NAMALWA (cell line): ENCODE data around the gene WWOX.

ENCODE experiments used
- DNase-seq: peaks from one replicate; pipeline ENCODE4 v3.0.0-alpha.2; 2015; ENCODE audit warnings: low spot score

WWOX gene

GRCh38 chr16:78274771-78275170 lies 175.3 kb downstream of the WWOX start:
- no peak for DNase-seq

- DNase-seq = no peak
Observed at GRCh38 chr16:78275420-78275819, 176.0 kb downstream of the WWOX start.

DNA sequence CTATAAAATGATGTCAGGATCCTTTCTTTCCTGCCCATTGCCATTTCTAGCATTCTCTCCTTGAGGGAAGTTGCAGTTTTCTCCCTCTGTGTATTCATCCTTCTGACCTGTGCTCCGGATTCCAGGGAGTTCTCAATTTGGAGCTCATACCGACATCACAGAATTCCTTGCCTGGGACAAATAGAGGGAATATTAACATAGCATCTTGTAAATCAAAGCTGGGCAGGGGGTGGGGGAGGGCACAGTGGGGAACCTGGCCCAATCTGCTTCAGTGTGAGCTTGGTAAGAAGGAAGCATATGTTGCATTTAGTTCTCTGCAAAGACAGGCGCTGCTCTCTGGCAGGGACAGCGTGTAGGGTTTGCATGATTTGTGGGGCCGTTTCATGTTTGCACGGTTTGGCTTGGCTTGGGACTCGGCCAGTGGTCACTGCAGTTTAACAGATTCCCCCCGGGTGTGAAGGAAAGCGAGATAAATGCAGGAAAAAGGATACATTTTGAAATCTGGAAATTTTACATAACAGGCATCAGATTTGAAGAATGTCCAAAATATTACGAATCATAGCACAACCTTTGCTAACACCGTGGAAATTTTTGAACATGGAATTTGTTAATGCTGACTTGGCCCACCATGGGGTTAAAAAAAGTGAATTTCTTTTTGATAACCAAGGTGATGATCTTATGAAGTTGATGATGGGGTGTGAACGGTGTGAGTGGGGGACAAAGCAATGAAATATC lies 178.0 kb downstream of the WWOX start:
- no peak for DNase-seq

GRCh38 chr16:78278056-78278450 lies 178.6 kb downstream of the WWOX start:
- DNase-seq = no peak

GRCh38 chr16:78281115-78281514 lies 181.7 kb downstream of the WWOX start:
- no peak for DNase-seq

GRCh38 chr16:78283548-78284251 lies 184.2 kb downstream of the WWOX start:
- no peak for DNase-seq

DNA sequence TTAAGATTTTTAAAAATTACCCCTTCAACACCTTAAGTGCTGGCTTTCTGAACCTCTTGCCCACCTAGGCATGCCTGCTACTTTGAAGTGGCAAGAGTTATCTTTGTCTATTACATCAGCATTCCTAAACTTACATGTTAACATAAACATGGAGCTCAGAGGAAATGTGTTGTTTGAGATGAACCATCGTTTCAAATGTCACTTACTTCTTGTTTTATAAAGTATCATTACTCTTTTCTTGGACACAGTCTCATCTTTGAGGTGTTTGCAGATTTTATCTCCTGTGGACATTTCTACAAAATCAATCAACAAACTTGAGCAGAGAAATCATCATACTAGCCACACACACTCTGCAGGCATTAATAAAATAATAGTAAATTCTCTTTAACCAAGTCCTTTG lies 184.9 kb downstream of the WWOX start:
- no peak for DNase-seq

- no peak for DNase-seq
Observed at GRCh38 chr16:78284957-78285434, 185.5 kb downstream of the WWOX start.

GRCh38 chr16:78285437-78285922 lies 186.0 kb downstream of the WWOX start:
- no peak for DNase-seq

DNA sequence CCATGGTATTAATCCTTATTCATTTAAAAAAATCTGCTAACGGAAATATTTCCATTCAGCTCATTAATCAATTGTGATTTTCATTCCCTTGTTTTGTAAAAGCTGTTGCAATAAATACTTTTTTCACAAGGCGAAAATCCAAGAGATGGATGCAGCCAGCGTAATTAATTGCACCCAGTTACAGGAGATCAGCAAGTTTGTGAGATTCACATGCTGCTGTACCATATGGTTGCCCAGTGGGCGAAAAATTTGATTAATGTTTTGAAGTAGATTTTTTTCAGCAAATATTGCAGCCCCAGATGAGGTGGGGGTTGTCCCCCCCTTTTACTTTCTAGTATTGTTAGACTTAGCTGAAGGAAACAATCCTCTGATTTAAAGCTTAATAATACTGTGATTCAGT lies 186.6 kb downstream of the WWOX start:
- no peak for DNase-seq

- no peak for DNase-seq
Observed at GRCh38 chr16:78288888-78289287, 189.4 kb downstream of the WWOX start.

DNA sequence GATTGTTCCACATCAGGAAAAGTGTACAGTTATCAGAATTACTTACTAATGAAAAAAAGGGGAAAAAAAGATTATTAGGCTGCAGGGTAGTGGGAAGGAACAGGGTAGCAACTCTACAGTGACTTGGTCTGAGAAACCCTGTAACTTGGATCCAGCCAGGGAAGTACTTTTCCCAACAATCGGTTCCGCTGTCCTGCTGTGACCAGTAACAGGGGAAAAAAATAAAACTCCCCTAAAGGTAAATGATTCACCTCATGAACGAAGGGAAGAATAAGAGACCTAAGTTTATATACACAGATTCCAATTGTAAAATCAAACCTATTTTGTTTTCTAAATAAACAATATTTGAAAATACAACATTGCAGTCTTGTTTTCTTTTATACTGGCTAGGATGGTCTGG lies 189.9 kb downstream of the WWOX start:
- no peak for DNase-seq

GRCh38 chr16:78289844-78290277 lies 190.4 kb downstream of the WWOX start:
- no peak for DNase-seq

DNA sequence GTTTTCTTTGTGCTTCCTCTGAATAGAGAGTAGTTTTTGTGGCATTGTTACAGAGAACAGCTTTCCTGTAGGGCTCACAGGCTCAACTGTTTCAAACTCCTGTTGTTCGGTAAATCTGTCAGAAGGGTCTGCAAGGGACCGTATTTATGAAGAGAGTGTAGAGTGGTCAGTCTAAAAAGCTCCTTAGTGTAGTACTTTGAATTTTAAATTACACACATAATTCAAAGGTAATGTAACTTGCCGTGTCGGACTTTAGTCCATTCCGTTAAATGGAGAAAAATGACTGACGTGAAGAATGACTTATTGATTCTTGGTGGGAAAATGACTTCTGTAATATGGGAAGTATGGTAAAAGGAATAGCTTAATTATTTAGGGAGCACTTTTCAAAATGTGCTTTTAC lies 190.9 kb downstream of the WWOX start:
- no peak for DNase-seq

DNA sequence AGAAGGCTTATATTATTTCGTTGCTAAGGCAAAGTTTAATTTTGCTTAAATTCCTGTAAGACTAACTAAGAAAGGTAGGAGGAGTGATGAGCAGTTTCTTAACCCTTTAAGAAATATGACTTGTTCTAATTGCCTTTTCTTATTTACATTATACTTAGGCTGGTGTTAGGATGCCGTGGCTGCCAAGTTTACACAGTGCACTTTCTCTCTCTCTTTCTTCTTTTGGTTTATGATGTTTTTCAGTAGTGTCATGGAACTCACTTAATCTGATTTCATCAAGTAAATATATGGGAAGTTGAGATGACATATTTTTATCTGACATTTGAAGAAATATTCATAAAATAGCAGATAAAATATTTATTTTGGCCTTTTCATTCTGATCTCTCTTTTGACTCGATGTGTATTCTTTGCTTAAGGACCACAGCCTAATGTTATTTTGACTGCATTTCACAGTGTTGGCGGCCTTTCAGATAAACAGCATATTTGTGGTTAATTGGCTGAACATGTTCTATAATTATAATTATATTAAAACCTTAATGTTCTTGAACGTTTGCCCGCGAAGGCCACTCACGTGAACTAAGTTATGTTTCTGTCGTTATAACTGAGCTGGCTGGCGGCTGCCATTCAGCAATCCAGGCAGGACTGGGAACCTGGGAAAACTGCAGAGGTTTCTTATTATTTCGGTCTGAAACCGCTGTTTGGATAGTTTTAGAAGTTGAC lies 191.6 kb downstream of the WWOX start:
- no peak for DNase-seq

DNA sequence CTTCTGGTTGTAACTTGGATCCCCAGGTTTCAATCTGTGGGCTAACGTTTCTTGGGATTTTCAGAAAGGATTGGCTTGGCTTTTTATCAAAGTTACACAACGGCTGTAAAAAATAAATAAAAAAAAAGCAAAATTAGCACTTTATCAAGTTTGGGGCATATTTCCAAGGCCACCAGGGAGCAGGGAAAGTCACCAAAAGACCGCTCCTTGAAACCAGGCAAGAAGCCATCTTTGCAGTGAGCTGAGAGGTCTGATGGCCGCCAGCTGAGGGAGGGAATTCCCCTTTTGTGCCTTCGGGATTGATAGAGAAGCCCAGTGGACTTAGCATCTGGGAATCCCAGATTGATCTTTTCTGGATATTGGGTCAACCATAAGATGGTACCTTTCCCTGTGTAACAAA lies 192.2 kb downstream of the WWOX start:
- no peak for DNase-seq

GRCh38 chr16:78292086-78292843 lies 192.8 kb downstream of the WWOX start:
- no peak for DNase-seq

- no peak for DNase-seq
Observed at GRCh38 chr16:78292844-78293380, 193.5 kb downstream of the WWOX start.

DNA sequence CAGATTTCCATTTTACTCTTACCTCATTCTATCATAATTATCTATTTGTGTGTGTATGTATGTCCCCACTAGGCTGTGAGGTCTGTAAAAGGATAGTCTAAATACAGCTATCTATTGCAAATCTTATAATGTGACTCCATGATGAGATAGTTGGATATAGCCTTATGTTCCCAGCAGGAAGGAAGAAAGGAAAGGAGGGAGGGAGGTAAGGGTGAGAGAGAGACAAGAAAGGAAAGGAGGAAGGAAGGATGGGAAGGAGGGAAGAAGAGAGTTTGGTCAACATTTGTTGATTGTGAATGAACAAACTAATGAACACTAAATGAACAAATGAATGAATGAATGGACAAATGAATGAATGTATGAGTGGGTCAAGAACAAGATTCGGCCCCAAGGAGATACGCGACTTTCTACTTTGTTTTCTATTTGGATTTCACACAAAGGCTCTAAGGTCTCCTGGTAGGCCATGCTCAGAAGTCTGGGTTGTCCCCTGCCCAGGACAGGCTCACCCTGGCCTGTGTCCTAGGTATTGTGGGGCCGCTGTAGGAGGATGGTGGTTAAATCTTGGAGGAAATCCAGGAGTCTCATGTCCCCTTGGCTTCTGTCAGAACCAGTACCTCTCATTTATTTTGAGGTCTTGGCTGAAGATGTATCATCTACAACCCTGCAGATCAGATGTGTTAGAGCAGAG lies 195.2 kb downstream of the WWOX start:
- no peak for DNase-seq

DNA sequence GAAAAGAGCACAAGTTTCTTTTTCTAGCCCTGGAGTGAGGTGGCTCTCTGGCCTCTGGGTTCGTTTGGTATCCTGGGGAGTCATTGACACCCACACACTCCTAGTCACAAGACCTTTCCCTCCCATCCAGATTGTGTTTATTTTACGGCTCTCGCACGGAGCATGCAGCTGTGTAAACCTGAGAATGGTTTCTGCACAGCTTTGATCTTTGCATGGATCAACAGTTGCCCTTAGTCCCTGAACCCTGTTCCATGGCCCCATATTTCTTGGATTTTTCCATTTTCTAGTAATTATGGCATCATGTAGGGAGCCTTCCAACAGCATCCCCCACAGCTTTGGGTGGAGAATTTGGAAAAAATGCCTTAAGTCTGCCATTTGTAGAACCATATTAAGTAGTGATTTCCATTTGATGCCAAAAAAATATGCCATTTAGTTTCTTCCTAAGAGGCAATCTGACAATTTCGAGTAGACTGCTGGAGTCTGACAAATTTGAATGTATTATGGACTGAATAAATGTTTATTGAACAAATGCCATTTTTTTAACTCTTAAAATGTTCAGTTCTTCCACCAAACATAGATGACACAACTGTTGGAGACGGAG lies 197.7 kb downstream of the WWOX start:
- no peak for DNase-seq

DNA sequence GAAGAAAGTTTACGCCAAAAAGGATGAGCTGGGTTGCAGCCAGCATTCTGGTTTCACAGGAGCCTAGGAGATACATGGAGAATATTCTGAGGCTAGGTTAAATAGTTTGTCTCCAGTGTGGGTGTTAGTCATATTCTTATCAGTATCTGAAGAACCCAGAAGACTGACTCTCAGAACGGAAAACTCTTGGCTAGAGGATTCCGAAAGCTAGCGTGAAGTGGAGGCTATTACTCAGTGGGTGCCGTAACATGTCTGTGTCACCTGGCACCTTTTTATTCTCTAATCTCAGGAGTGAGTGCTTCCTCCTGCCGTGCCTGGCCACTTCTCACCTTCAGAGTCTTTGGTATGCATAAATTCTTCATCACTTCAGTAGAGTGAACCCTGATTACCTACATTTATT lies 199.5 kb downstream of the WWOX start:
- DNase-seq = no peak
